Esophagus squamous epithelium (tissue), 4 donors: ENCODE data around the gene TP63.

Source experiments
- CTCF ChIP-seq, 6 experiments: fragments of 450-650 bp in 4 of 6; fragments of 200-600 bp in 2 of 6; sonication (generic) in 2 of 6; IDR thresholded peaks; one replicate each; pipeline ENCODE4 v1.5.1; 2016 to 2019; ENCODE audit warnings: antibody characterized with exemption in 6 of 6, mild to moderate bottlenecking in 4 of 6, moderate library complexity in 4 of 6
- POLR2A ChIP-seq, 4 donors: fragments of 450-650 bp; IDR thresholded peaks; one replicate each; pipeline ENCODE4 v1.6.1; 2017; ENCODE audit warnings: antibody characterized with exemption in 4 of 4, mild to moderate bottlenecking in 4 of 4, moderate library complexity in 3 of 4

GRCh38 chr3:189778340-189778950 is 147.3 kb downstream of the TP63 start:
- TF ChIP-seq POLR2A (IDR thresholded peaks at IDR 0.05) (no peak), CTCF (IDR thresholded peaks at IDR 0.05) (no peak)
